Neural progenitor cell (in vitro differentiated cells): Measurements from ENCODE around the gene MAP7.

Experiments
- CTCF ChIP-seq: fragments of 200-600 bp; sonication (generic); IDR thresholded peaks from 2 replicates; pipeline ENCODE4 v1.5.1; 2017; ENCODE audit warnings: antibody characterized with exemption, mild to moderate bottlenecking
- EZH2 ChIP-seq: fragments of 200-600 bp; sonication (generic); IDR thresholded peaks from 2 replicates; pipeline ENCODE4 v1.6.1; 2017; ENCODE audit warnings: antibody characterized with exemption, mild to moderate bottlenecking, moderate library complexity

DNA sequence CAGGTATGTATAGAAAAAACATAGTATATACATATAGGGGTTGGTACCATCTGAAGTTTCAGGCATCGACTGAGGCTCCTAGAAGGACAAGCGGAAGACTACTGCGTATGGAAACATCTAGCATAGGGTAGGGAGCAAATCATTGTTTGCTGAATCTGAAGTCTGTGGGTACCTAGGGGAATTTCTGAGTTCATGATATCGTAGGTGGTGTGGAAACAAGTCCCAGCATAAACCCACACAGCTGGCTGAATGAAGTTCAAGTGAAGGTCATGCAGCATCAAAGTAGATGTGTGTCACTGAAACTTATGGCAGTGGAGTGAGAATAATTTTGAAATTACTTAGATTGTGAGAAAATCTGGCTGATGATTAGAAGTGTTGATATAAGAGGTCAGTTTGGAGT lies 39.4 kb downstream of the MAP7 start:
- no peak for TF ChIP-seq CTCF
- no peak for TF ChIP-seq EZH2
